HT-29 (cell line): ENCODE measurements around the gene GABRB1. TPM values are rescaled to one million over a fixed set of nuclear protein-coding genes. Genes with fewer than 3 reads are reported as not detected.

Experiments
- DNase-seq: peaks from one replicate; pipeline ENCODE4 v3.0.0-alpha.2; 2015; ENCODE audit warnings: low spot score
- total RNA-seq: library from RNA; depleted of rRNA; stranded (reverse); fragments of >200 nt; shearing (Covaris generic); gene quantifications from 2 replicates; pipeline ENCODE4 v1.2.3, GENCODE V29; 2014

The GABRB1 gene
- total RNA-seq, 1 experiment from 2014 or later: not detected

DNA sequence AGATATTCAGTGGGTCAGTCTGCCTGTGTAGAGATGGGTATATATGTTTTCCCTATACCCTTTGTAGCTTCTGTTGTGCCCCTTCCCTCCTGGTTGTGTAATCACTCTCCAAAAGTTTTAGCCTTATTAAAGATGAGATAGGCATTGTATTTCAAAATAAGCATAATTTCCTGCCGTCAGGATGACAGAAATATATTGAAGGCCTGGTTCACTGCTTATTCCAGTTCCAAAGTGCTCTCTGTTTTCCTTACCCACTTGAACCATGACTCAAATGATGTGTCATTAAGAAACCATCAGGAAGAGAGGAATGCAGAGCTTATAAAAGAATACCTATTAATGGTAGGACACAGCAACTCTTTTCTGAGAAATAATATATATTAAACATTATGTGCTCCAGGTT, 178.5 kb downstream of the GABRB1 start:
- no peak for DNase-seq

DNA sequence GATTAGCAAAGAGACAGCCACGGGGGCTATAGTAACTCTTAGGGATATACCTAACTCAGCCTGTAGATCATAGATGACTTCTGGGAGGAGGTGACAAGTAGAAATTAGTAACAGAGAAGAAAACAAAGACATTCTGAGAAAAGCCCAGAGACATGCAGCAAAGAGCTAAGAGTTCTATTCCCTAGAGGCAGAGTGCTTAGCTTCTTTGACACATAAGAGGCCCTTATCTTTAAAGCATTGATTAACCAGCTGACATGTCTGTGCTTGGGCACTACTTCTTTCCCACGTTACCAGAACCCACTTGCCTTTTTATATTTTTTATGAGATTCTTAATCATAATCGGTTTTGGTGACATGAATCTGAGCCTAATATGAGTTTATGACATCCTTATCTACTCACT, 179.5 kb downstream of the GABRB1 start:
- no peak for DNase-seq

DNA sequence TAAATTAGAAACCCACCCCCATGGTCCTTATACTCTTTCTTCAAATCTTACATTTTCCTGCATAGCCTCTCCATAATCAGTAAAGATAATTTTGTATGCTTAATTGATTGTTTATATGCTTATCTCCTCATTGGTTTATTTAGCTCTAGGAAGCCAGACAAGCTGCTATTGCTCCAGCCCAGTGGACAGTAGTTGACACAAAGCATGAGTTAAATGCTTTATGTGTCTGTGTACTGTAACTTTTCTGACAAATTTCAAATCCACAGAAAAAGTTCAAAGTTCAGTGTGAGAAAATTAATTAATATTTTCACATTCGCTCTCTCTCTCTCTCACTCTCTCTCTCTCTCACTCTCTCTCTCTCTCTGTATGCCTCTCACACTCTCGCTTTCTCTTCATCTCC, 181.7 kb downstream of the GABRB1 start:
- DNase-seq: no peak

DNA sequence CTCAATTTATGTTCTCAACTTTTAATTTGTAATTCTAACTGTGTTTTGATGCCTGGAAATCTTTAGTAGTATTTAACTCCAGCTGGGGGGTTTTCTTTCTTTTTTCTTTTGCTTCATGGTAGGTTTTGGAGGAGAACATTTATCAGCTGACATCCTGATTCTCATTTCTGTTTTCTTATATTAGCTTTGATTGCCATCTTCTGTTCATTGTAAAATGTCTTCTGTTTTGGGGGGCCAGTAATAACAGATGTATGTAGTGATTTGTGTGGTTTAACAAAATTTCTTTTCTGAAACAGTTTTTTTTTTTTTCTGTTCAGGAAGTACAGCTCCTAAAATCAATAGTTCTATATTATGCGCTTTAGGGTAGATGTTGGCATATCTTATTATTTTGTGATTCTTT, 182.2 kb downstream of the GABRB1 start:
- no peak for DNase-seq

DNA sequence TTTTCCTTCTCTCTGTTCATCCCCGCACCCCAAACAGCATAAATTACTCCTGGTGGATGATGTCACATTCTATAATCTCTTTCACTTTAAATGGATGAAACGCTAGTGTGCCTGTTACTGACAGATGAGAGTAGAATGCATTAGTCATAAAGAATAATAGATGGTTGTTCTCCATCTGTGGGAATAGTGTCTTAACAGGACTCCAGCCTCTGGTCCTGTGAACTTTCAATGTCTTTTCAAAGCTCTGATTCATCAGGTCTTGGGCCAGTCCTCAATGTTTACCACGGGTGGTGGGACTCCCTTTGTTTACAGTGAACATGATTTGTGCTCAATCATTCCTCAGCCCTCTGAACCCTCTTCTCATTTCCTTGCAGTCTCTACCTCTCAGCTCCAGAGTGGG, 182.6 kb downstream of the GABRB1 start:
- DNase-seq: no peak

DNA sequence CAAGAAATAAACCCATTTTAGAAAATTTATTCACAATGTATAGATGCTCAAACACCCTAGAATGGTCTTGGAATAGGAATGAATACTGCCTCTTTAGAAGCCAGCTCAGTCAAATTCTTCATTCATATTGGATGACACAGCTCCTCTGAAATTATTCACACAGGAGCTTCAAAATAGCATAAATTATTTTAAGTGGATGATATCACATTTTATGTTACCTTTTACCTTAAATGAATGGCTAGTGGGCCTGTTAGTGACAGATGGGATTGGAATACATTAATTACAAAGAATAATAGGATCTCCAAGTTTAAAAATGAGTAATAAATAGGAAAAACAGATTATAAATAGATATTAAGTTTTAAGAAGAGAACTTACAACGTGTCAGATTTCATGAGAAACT, 184.4 kb downstream of the GABRB1 start:
- no peak for DNase-seq

DNA sequence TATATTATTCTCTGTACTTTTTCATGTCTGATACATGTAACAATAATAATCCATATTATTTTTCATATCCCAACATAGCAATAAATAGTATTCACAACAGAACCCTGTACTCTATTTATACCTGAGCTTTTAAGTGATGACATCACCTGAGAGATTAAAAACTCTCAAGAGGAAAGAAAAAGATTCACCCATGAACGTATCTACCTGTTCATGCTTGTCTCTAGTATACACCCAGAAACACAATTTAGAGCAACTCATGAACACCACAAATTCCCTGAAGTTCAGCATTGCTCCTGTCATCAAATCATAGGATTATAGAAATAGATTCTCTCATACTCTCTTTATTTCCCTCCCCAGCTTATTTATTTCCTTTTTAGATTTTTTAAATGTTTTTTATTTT, 185.9 kb downstream of the GABRB1 start:
- no peak for DNase-seq

DNA sequence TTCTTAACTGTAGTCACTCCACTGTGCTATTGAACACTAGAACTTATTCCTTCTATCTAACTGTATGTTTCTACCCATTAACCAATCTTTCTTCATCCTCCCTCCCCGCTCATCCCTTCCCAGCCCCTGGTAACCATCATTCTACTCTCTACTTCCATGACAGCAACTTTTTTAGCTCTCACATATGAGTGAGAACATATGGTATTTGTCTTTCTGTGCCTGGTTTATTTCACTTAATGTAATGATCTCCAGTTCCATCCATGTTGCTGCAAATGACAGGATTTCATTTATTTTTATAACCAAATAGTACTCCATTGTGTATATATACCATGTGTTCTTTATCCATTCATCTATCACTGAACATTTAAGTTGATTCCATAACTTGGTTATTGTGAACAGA, 186.5 kb downstream of the GABRB1 start:
- DNase-seq: no peak

DNA sequence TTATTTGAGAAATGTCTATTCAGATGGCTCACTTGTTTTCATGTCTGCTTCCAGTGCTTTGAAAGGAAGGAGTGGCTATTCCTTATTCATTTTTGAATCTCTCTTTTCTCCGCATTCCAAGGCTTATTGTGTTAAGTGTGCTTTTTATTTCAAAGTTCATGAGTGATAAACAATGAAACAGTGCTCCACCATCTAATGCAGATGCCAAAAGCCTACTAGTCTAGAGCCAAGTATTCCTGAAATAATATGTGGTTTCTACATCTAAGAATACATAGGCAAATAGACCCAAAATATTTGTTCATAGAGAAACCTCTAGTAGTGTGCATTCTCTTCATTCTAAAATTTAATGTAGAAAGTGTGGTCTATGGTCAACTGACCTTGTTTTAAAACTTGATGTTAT, 187.3 kb downstream of the GABRB1 start:
- no peak for DNase-seq

DNA sequence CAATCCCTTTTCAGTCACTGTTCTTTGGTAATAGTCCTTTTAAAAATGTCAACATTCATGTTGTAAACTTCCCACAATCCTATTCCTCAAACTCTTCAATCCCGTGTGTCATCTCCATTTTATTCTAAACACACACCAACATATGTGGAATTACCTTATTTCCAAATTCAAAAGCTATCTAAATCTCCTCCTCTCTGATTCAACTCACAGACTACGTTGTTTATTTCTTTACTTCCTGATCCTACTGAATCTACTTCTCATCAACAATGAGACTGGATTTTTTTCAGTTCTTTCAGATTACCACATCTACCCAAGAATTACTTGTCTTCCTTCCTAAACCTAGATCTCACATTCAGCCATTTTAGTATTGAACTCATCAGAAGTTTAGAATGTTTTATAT, 188.2 kb downstream of the GABRB1 start:
- no peak for DNase-seq

DNA sequence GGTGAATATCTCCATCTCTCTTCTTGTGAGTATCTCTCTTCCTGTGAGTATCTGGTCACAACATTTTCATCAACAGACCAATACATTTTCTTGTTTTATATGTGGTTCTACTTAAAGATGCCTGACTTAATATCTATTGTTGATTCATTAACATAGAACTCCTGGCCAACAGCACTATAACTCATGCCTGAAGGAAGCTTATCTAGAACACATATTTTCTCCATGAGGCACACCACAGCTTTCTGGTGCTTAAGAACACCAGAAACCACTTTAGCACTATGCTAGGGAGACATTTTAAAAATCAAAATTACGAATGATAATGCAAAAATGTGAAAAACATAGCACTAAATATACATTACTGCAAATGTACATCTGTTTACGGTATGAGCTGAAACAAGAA, 190.4 kb downstream of the GABRB1 start:
- DNase-seq: no peak

DNA sequence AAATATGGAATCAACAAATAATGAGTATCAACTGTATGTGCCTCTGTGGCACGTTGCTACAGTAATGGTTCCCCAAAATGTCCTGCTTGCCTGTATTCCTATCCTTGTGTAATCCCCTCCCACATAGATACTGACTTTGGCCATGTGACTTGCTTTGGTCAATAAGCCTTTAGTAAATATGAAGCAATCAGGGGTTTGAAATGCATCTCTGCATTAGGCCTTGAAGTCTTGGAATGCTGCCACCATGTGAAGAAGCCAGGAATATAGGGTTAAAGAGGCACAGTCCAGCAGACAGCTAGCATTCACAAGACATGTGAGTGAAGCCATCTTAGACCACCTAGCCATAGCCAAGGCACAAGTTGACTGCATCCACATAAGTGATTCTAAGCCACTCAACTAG, 190.9 kb downstream of the GABRB1 start:
- DNase-seq: peak; percentile 4

DNA sequence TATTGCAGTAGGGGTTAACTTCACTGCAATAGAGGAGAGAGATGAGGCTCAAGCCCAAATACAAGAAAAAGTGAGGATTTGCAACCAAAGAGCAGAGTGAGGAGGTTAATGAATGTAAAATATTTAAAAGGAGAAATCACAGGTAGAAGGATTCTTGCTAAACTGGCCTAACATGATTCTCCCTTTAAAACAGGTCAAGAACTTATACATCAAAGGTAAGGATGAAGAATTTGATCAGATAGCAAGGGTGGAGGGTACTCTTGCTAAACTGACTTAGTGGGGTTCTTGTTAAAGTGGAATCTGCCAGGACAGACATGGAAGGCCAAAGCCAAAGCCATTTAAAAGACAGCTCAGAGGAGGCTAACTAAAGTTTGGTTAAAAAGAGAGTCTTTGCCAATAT, 193.0 kb downstream of the GABRB1 start:
- no peak for DNase-seq

DNA sequence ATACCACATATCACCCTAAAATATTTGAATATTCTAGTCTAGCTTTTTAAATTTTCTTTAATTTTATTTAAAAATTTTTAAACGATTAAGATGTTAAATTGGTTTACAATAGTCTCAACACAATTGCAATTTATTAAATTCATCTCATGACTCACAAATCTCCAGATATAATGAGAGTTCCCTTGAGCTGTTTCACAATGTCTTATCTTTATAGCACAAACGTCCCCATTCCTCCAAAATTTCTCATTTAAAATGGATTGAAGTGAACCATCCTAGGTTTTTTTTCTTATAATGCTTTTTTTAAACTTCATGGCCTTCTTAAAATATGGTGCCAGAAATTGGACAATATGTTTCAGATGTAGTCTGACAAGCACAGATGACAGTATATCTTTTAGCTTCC, 204.4 kb downstream of the GABRB1 start:
- DNase-seq: no peak

DNA sequence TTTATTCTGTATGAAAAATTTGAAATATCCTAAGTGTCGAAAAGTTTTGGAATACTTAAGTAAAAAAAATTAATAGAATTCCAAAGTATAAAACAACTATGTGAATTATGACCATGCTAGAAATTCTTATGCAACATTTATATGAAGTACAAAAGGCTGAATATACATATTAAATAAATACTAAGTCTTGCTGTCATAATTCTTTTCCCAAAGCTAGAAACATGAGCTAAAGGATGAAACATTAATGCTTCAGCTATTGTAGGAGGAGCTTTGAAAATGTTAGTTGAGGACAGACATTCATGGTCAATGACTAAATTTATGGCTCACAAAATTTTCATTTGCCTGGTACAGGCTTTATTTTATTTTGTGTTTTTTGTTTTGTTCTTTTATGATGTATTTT, 207.3 kb downstream of the GABRB1 start:
- no peak for DNase-seq

DNA sequence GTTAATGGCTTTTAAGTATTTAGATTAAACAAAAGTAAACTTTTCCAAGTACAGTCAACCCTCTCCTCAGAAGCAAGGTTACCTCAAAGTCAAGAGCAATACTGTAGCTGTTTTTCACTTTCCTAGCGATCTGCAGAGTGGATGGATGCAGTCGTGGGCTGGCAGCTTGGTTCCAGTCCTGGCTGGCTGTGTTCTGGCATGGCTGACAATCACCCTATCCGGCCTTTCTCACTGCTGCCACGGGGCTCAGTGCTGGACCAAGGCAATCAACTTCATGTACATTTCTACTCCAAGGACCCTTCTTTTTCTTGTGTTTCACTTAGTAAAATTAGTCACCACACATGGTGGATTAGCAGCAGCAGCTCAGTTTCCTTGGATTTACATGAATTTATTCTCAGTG, 208.3 kb downstream of the GABRB1 start:
- no peak for DNase-seq

DNA sequence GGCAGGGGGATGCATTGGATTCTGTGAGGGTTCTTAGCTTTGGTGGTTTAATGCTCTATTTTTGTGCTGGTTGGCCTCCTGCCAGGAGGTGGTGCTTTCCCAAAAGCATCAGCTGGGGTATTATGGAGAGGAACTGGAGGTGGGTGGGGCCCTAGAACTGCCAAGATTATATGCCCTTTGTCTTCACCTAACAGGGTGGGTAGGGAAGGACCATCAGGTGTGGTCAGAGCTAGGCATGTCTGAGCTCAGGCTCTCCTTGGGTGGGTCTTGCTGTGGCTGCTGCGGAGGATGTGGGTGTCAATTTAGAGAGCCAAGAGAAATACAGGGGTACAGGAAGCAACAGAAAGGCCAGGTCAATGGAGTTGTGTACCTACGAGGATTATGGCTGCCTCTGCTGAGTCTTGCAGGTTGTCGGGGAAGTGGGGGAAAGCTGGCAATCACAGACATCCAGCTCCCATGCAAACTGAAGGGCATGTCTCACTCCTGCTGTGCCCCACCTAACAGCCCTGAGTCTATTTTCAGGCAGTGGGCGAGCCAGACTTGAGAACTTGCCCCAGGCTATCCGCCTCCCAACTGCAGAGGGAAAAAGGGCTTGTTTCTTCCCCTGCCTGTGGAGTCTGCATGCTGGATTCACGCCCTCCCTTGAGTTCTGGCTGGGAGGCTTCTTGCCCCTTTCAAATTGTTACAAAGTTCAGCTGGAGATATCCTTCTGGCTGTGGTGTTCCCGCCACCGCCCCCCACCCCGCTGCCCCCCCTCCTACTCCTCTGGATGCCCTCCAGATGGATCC, 220.2 kb downstream of the GABRB1 start:
- no peak for DNase-seq

DNA sequence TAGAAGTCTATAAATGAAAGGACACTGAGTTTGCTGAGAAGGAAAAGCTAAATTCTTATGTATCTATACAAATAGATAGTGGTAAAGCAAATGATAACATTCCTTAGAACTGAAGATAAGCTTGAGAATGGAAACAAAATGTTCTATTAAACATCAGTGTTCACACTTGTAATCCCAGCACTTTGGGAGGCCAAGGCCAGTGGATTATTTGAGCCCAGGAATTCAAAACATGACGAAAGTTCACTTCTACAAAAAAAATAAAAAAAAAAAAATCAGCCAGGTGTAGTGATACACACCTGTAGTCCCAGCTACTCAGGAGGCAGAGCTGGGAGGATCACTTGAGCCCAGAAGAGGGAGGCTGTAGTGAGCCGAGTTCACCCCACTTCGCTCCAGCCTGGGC, 232.4 kb downstream of the GABRB1 start:
- DNase-seq: no peak

DNA sequence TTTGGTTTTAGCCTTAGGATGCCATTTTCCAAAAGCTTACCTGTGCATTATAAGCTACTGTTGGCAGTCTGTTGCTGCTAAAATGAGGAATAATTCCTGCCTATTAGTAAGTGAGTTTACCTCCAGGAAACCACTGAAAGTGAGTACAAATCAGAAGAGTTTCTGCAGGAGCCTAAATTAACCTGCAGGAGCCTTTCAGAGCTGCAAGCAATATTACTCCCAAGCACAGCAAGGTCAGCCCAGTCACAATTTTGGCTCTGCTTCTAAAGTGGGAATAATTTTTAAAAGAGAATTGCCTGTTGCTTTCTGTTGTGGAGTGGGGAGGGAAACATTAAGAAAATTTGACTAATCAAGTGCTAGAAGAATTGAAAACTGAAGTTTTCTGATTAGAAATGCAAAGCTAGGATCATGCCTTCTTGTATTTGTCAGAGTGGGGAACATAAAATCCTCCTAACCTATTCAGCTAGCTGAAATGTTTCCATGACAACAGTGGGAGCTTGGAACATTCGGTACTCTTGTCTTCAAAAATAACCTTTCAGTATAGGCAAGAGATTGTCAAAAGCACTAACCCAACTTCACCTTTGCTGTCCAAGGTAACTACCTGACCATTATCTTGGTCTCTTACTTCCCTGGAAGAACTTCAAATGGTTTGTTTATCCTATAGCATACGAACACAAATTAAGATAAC, 239.0 kb downstream of the GABRB1 start:
- DNase-seq: no peak

DNA sequence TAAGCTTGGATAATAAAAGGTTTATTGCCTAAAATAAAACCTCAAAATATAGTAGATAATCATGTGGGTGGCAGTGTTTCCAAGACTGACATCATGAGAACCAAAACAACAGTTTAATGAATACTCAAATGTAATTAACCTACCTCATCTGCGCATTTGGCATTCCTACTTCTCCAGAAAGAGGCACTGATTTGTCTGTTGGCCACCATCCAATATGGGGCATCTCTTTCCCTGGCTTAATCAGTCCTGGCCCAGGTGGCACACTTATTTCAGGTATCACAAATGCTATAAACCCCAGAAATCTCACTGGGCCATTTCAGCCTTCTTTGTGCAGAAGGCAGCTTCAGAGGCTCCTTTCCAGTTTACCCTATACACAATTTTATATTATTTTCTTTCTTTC, 239.9 kb downstream of the GABRB1 start:
- DNase-seq: no peak

DNA sequence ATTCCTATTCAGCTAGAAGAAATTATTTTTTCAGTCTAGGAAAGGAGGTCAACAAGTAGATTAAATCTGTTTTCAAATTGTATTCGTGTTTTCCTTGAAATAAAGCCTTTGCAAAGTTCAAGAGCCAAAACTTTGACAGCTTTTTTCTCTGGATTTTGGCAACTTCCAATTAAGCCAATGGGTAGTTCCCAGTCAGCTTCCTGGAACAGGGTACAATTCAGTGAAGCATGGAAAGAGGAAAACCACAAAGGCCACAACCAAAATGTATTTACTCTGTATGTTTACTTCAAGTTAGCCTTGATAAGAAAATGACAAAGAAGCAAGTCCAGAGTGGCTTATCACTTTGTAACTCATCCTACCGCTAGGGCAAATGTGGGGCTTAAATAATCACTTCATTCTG, 243.5 kb downstream of the GABRB1 start:
- DNase-seq: no peak

DNA sequence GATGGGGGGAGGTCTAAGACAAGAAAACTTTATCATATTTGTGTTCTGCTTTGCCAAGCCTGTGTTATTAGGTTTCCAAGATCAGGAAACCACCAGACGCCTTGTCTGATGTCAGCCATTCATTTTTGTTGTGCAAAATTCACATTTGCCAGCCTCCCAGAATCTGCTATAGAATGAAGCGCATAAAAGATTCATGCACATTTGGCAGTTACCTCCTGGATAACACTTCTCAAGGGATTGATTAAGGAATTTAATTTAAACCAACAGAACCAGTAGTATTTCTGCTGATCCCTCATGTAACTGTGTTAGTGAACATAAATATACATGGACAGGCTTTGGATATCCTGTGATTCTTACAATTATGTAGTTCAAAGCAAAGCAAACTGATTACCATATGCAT, 244.2 kb downstream of the GABRB1 start:
- DNase-seq: no peak

DNA sequence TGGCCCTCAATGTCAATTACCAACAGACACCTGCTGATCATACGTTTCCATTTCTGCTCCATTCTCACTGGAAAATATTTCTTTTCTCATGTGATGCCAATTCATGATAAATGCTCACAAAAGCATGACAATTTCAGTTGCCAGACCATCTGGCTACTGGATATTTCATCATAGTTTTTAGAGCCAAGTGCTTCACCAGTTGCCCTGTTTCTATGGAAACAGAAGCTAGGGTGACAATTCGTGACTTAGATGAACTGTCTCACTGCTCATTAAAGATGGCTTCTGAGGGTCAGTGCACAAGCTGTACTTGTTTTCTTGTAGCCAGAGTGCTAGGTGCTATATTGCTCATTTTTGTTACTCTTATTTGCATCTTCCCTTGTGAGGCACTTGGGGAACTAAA, 247.3 kb downstream of the GABRB1 start:
- no peak for DNase-seq

DNA sequence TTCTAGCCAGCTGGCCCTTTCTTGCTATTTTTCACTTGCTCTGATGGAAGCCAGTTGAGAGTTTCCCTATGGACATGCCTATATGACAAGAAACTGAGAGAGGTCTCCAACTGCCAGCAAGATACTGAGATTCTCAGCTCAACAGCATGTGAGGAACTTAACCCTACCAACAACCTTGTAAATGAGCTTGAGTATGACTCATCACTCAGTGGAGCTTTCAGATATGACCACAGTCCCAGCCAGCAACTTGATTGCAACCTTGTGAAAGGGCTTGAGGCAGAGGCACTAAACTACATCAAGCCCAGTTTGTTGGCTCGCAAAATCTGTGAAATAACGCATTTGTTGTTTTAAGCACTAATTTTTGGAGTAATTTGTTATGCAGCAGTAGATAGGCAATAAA, 256.4 kb downstream of the GABRB1 start:
- peak; percentile 19 for DNase-seq
